IMR-90 (cell line): Measurements from ENCODE around the gene DESI1. TPM values are rescaled to one million over a fixed set of nuclear protein-coding genes. Genes with fewer than 3 reads are reported as not detected.

Source experiments
- ATAC-seq: fragments of 200-7000 bp; cut with Tn5 transposase; 2 replicates; pipeline ENCODE4 v1.9.1; 2020; ENCODE audit warnings: low read depth, mild to moderate bottlenecking, moderate library complexity
- BruUV-seq: library from RNA; stranded (reverse); fragments of 400-500 nt; replicated peaks from 2 replicates; lab custom pipeline; 2021; lab: Mats Ljungman, UMichigan
- CTCF ChIA-PET: fragments of 300-600 bp; formaldehyde crosslinking; extraction: SDS; loops from one replicate; lab custom pipeline; 2021; ENCODE audit warnings: antibody characterized with exemption; lab: Yijun Ruan, JAX
- POLR2A ChIA-PET: fragments of 300-600 bp; sonication (Branson Sonifier 250); formaldehyde crosslinking; loops from one replicate; lab custom pipeline; 2022; ENCODE audit warnings: antibody characterized with exemption; ENCODE audit not compliant: unreplicated experiment; lab: Charles Lee
- DNase-seq: peaks from one replicate; pipeline ENCODE4 v3.0.0; 2013
- H2AFZ ChIP-seq: replicated peaks from 2 replicates; pipeline ENCODE3; 2013; ENCODE audit warnings: low read length, mild to moderate bottlenecking; ENCODE audit not compliant: poor library complexity
- H2AK5ac ChIP-seq: 2 replicates; pipeline ENCODE4 v1.6.1; 2013; ENCODE audit warnings: low read depth, low read length, inconsistent platforms
- H2AK9ac ChIP-seq: replicated peaks from 2 replicates; pipeline ENCODE3; 2013; ENCODE audit warnings: mild to moderate bottlenecking, low read depth, low read length, moderate library complexity; ENCODE audit not compliant: poor library complexity
- H2BK120ac ChIP-seq: 2 replicates; pipeline ENCODE4 v1.6.1; 2013; ENCODE audit warnings: low read depth, low read length, inconsistent platforms
- H2BK15ac ChIP-seq: 3 replicates; pipeline ENCODE4 v1.6.1; 2013; ENCODE audit warnings: low read depth, low read length, inconsistent platforms
- H2BK20ac ChIP-seq: 2 replicates; pipeline ENCODE4 v1.6.1; 2013; ENCODE audit warnings: low read depth, mild to moderate bottlenecking, inconsistent platforms, low read length, moderate library complexity
- H2BK5ac ChIP-seq: 2 replicates; pipeline ENCODE4 v1.6.1; 2013; ENCODE audit warnings: mild to moderate bottlenecking, low read depth, low read length, inconsistent platforms; ENCODE audit not compliant: poor library complexity, severe bottlenecking
- H3K14ac ChIP-seq: replicated peaks from 2 replicates; pipeline ENCODE4 v1.6.1; 2013; ENCODE audit warnings: low read depth, low read length, inconsistent platforms
- H3K18ac ChIP-seq: 2 replicates; pipeline ENCODE4 v1.6.1; 2013; ENCODE audit warnings: low read depth, low read length, control low read depth
- H3K23ac ChIP-seq: 2 replicates; pipeline ENCODE4 v1.6.1; 2013; ENCODE audit warnings: low read depth, low read length, inconsistent platforms
- H3K27ac ChIP-seq: 2 replicates; pipeline ENCODE4 v1.5.1; 2013; ENCODE audit warnings: mild to moderate bottlenecking, control low read depth, low read length; ENCODE audit not compliant: insufficient read depth
- H3K27me3 ChIP-seq: 2 replicates; pipeline ENCODE4 v1.6.1; 2013; ENCODE audit warnings: low read length; ENCODE audit not compliant: control insufficient read depth, insufficient read depth
- H3K36me3 ChIP-seq: 2 replicates; pipeline ENCODE4 v1.6.1; 2013; ENCODE audit warnings: low read length, mixed read lengths; ENCODE audit not compliant: control insufficient read depth, insufficient read depth
- H3K4ac ChIP-seq: 2 replicates; pipeline ENCODE4 v1.6.1; 2013; ENCODE audit warnings: low read depth, low read length, inconsistent platforms
- H3K4me1 ChIP-seq: 2 replicates; pipeline ENCODE4 v1.6.1; 2013; ENCODE audit warnings: low read length, mixed read lengths; ENCODE audit not compliant: control insufficient read depth, insufficient read depth
- H3K4me2 ChIP-seq: 2 replicates; pipeline ENCODE4 v1.6.1; 2013; ENCODE audit warnings: low read depth, mild to moderate bottlenecking, control low read depth, low read length, moderate library complexity
- H3K4me3 ChIP-seq: 2 replicates; pipeline ENCODE4 v1.5.1; 2013; ENCODE audit warnings: low read depth, mild to moderate bottlenecking, control low read depth, low read length, moderate library complexity; ENCODE audit not compliant: insufficient read depth
- H3K56ac ChIP-seq: 2 replicates; pipeline ENCODE4 v1.6.1; 2013; ENCODE audit warnings: low read length, inconsistent platforms; ENCODE audit not compliant: insufficient read depth; ENCODE audit errors: extremely low read depth
- H3K79me1 ChIP-seq, 2 experiments: 2 replicates each; pipeline ENCODE4 v1.6.1; 2013; ENCODE audit warnings: low read length in 2 of 2, inconsistent platforms in 1 of 2, low read depth in 1 of 2
- H3K9ac ChIP-seq: 2 replicates; pipeline ENCODE4 v1.6.1; 2013; ENCODE audit warnings: low read depth, low read length, control low read depth
- H3K9me1 ChIP-seq: 2 replicates; pipeline ENCODE4 v1.6.1; 2013; ENCODE audit warnings: low read length, inconsistent platforms; ENCODE audit not compliant: insufficient read depth
- H3K9me3 ChIP-seq: 2 replicates; pipeline ENCODE4 v1.6.1; 2013; ENCODE audit warnings: low read length; ENCODE audit not compliant: control insufficient read depth, insufficient read depth
- H4K20me1 ChIP-seq: 2 replicates; pipeline ENCODE4 v1.6.1; 2013; ENCODE audit warnings: low read length, inconsistent platforms; ENCODE audit not compliant: insufficient read depth
- H4K5ac ChIP-seq: 2 replicates; pipeline ENCODE4 v1.6.1; 2013; ENCODE audit warnings: mild to moderate bottlenecking, low read depth, low read length, control low read depth
- H4K8ac ChIP-seq, 2 experiments: 2 replicates each; pipeline ENCODE4 v1.6.1; 2013; ENCODE audit warnings: low read depth in 2 of 2, low read length in 2 of 2, control low read depth in 1 of 2, inconsistent platforms in 1 of 2
- H4K91ac ChIP-seq: 2 replicates; pipeline ENCODE4 v1.6.1; 2013; ENCODE audit warnings: low read depth, low read length, inconsistent platforms; ENCODE audit not compliant: insufficient read depth
- BHLHE40 ChIP-seq: fragments of 150-350 bp; IDR thresholded peaks from 2 replicates; pipeline ENCODE4 v1.6.1; 2016; ENCODE audit warnings: mild to moderate bottlenecking, low read depth, low read length
- CEBPB ChIP-seq: IDR thresholded peaks from 2 replicates; pipeline ENCODE4 v1.6.1; 2012; ENCODE audit warnings: low read depth, low read length, improper control_type of control experiment
- CHD1 ChIP-seq: IDR thresholded peaks from 2 replicates; pipeline ENCODE4 v1.6.1; 2012; ENCODE audit warnings: low read depth, low read length, improper control_type of control experiment
- FOS ChIP-seq: fragments of 150-350 bp; IDR thresholded peaks from 2 replicates; pipeline ENCODE4 v1.6.1; 2016; ENCODE audit warnings: low read depth, low read length
- NFE2L2 ChIP-seq: fragments of 150-350 bp; IDR thresholded peaks from 2 replicates; pipeline ENCODE4 v1.6.1; 2016; ENCODE audit warnings: low read depth, mild to moderate bottlenecking, low read length
- RAD21 ChIP-seq: IDR thresholded peaks from 2 replicates; pipeline ENCODE4 v1.6.1; 2012; ENCODE audit warnings: low read length, improper control_type of control experiment
- RFX5 ChIP-seq: IDR thresholded peaks from 2 replicates; pipeline ENCODE4 v1.8.0; 2012; ENCODE audit warnings: low read depth, mild to moderate bottlenecking, low read length, moderate library complexity
- USF2 ChIP-seq: fragments of 150-350 bp; IDR thresholded peaks from 2 replicates; pipeline ENCODE4 v1.6.1; 2017; ENCODE audit warnings: mild to moderate bottlenecking, antibody characterized with exemption, low read length, low read depth
- WGBS, 2 experiments: methylation state at CpG; one replicate each; pipeline versions ENCODE4 v1.1.5 to v1.1.7; 2013; ENCODE audit warnings: missing lambda C conversion rate in 2 of 2; ENCODE audit not compliant: insufficient read length in 1 of 2; ENCODE audit errors: extremely low coverage in 2 of 2; 5-methylcytosine and 5-hydroxymethylcytosine counted together
- dilution Hi-C: fragments of 300-500 bp; cut with HindIII; formaldehyde crosslinking; loops from one replicate; pipeline ENCODE4 v1.14.3; 2018; ENCODE audit warnings: low sequenced_read_pairs; ENCODE audit not compliant: unreplicated experiment
- in situ Hi-C: fragments of 300-500 bp; cut with MboI; formaldehyde crosslinking; loops from 3 replicates; pipeline ENCODE4 v1.14.3; 2019; ENCODE audit warnings: low sequenced_read_pairs, inconsistent platforms, mixed read lengths
- intact Hi-C: fragments of 100-400 bp; cut with micrococcal nuclease; formaldehyde crosslinking; loops from 2 replicates; pipeline ENCODE4 v1.10.0; 2022
- polyA plus RNA-seq, 3 experiments: library from polyadenylated mRNA; depleted of rRNA; stranded (reverse); fragments of >200 nt; gene quantifications; 2 replicates each; pipeline ENCODE4 v1.2.3, GENCODE V29; 2012; ENCODE audit warnings: low replicate concordance in 1 of 3
- total RNA-seq: library from RNA; depleted of rRNA; stranded (reverse); fragments of >200 nt; gene quantifications from 2 replicates; pipeline ENCODE4 v1.2.3, GENCODE V29; 2012

Gene DESI1
- total and polyA plus RNA-seq, 2 of the 4 experiments (the other 2 are of a cell fraction): 14.5 to 24.9 TPM

GRCh38 chr22:41658869-41659268, 38.0 kb upstream of the DESI1 start:
- CTCF ChIA-PET: no interaction called here
- H2BK20ac ChIP-seq: no peak overlapping the region
- H3K27ac ChIP-seq: no peak overlapping the region
- dilution Hi-C loops: no loop called here
- TF ChIP-seq FOS: no peak
- TF ChIP-seq CEBPB: no peak
- no peak for TF ChIP-seq RAD21
- no peak for TF ChIP-seq CHD1
- TF ChIP-seq NFE2L2: no peak
- TF ChIP-seq RFX5: no peak
- no peak for TF ChIP-seq BHLHE40
- no peak for TF ChIP-seq USF2
- H3K14ac ChIP-seq: no peak overlapping the region
- POLR2A ChIA-PET: interaction anchor here (1.2 kb wide), 1 partner anchor 8 kb away, joined by 4 read pairs; no protein-coding TSS in a partner anchor
- H2BK15ac ChIP-seq: no peak overlapping the region
- no peak overlapping the region for H4K8ac ChIP-seq
- H3K9me3 ChIP-seq: no peaks in the 10 kb centered on the region
- no peak overlapping the region for H2AK9ac ChIP-seq
- H2BK5ac ChIP-seq: no peak overlapping the region
- 97% methylated on average over 6 of the region's 17 CpGs; no CpG with 5 or more reads in 1 of the 2 experiments for WGBS, 2 experiments
- ATAC-seq: no peak
- H3K4ac ChIP-seq: no peak overlapping the region
- no peak overlapping the region for H2AFZ ChIP-seq
- H3K36me3 ChIP-seq: peaks cover 53% of the 10 kb centered on the region
- H4K5ac ChIP-seq: no peak overlapping the region
- no peak overlapping the region for H2BK120ac ChIP-seq
- 0 out of 2 replicates have a peak, but pooled peaks cover 1% of the 10 kb centered on the region for H3K4me1 ChIP-seq
- DNase-seq: no peak
- no peak overlapping the region for H3K23ac ChIP-seq
- no peak overlapping the region for H3K56ac ChIP-seq
- H3K79me1 ChIP-seq: peaks cover 17 to 46% of the 10 kb centered on the region in 2 experiments
- no peak overlapping the region for H3K18ac ChIP-seq
- no peaks in the 10 kb centered on the region for H3K27me3 ChIP-seq
- intact Hi-C loops: no loop called here
- H3K9me1 ChIP-seq: 0 out of 2 replicates have a peak, but pooled peaks cover 7% of the 10 kb centered on the region
- peaks cover 10% of the 10 kb centered on the region; the same call in 1 of the 2 replicates for H4K20me1 ChIP-seq
- no peak overlapping the region for H3K4me3 ChIP-seq
- in situ Hi-C loops: no loop called here
- H3K9ac ChIP-seq: no peak overlapping the region
- no peak overlapping the region for H4K91ac ChIP-seq
- BruUV-seq: no TSS peak
- no peak overlapping the region for H3K4me2 ChIP-seq
- H2AK5ac ChIP-seq: no peak overlapping the region
